Endothelial cell of umbilical vein (primary cell): ENCODE measurements around the gene GFPT1. TPM values are rescaled to one million over a fixed set of nuclear protein-coding genes. Genes with fewer than 3 reads are reported as not detected.
A peak's percentile ranks its signal among the peaks of the same experiment; 100 is the strongest.

Experiments
- BruUV-seq: library from RNA; stranded (reverse); fragments of 400-500 nt; replicated peaks from 2 replicates; lab custom pipeline; 2021; lab: Mats Ljungman, UMichigan
- CTCF ChIA-PET: fragments of 300-600, 350-600 bp; sonication (Branson Sonifier 250); formaldehyde crosslinking; loops from one replicate; lab custom pipeline; 2021; ENCODE audit warnings: antibody characterized with exemption, inconsistent platforms; lab: Charles Lee
- POLR2A ChIA-PET: fragments of 300-600, 350-600 bp; sonication (Branson Sonifier 250); formaldehyde crosslinking; loops from one replicate; lab custom pipeline; 2021; ENCODE audit warnings: antibody characterized with exemption, inconsistent platforms; lab: Charles Lee
- DNase-seq: peaks from one replicate; pipeline ENCODE4 v3.0.0-alpha.2; 2011; ENCODE audit warnings: low read depth, low spot score
- FAIRE-seq: peaks from 2 replicates; lab custom pipeline; 2011; peaks lifted over from hg19 to GRCh38; lab: Jason Lieb, UNC
- H2AFZ ChIP-seq: 2 replicates; pipeline ENCODE4 v1.6.0; 2012; ENCODE audit warnings: low read depth, low read length, control low read depth, inconsistent platforms
- H3K27ac ChIP-seq: 2 replicates; pipeline ENCODE4 v1.5.1; 2011; ENCODE audit warnings: low read depth, mild to moderate bottlenecking, control low read depth, low read length, moderate library complexity; ENCODE audit not compliant: insufficient read depth
- H3K27me3 ChIP-seq, 2 experiments: 2 replicates each; pipeline versions ENCODE4 v1.6.0 to v1.6.1; 2011; ENCODE audit warnings: low read length in 2 of 2, mixed read lengths in 1 of 2; ENCODE audit not compliant: control insufficient read depth in 2 of 2, insufficient read depth in 2 of 2
- H3K36me3 ChIP-seq, 2 experiments: 2 replicates in 1 of 2; 3 replicates in 1 of 2; pipeline ENCODE4 v1.5.1; 2011; ENCODE audit warnings: low read length in 2 of 2, mild to moderate bottlenecking in 1 of 2, moderate library complexity in 1 of 2; ENCODE audit not compliant: control insufficient read depth in 2 of 2, insufficient read depth in 2 of 2; ENCODE audit errors: extremely low read depth in 1 of 2
- H3K4me1 ChIP-seq: 3 replicates; pipeline ENCODE4 v1.5.1; 2011; ENCODE audit warnings: mild to moderate bottlenecking, low read length; ENCODE audit not compliant: control insufficient read depth, insufficient read depth; ENCODE audit errors: extremely low read depth
- H3K4me2 ChIP-seq: 2 replicates; pipeline ENCODE4 v1.6.1; 2011; ENCODE audit warnings: low read length, control low read depth, mixed read lengths; ENCODE audit not compliant: insufficient read depth
- H3K4me3 ChIP-seq, 3 experiments: fragments of 200-600 bp in 1 of 3; sonication (generic), shearing (Covaris generic) in 1 of 3; replicated peaks in 1 of 3; 2 replicates each; pipeline ENCODE4 v1.5.1; 2011 to 2016; ENCODE audit warnings: control low read depth in 3 of 3, low read length in 3 of 3, mild to moderate bottlenecking in 2 of 3, inconsistent platforms in 1 of 3, low read depth in 1 of 3, moderate library complexity in 1 of 3; ENCODE audit not compliant: insufficient read depth in 1 of 3
- H3K79me2 ChIP-seq: 2 replicates; pipeline ENCODE4 v1.6.0; 2012; ENCODE audit warnings: low read length, inconsistent platforms; ENCODE audit not compliant: control insufficient read depth, insufficient read depth
- H3K9ac ChIP-seq: replicated peaks from 2 replicates; pipeline ENCODE3; 2011; ENCODE audit warnings: low read length, control low read depth; ENCODE audit not compliant: insufficient read depth; ENCODE audit errors: extremely low read depth
- H3K9me1 ChIP-seq: replicated peaks from 3 replicates; pipeline ENCODE4 v1.6.0; 2011; ENCODE audit warnings: mild to moderate bottlenecking, low read length; ENCODE audit not compliant: control insufficient read depth, insufficient read depth; ENCODE audit errors: extremely low read depth
- H3K9me3 ChIP-seq: replicated peaks from 2 replicates; pipeline ENCODE4 v1.5.1; 2012; ENCODE audit warnings: low read length, inconsistent platforms; ENCODE audit not compliant: control insufficient read depth, insufficient read depth
- H4K20me1 ChIP-seq: replicated peaks from 2 replicates; pipeline ENCODE3; 2011; ENCODE audit warnings: mild to moderate bottlenecking, low read length; ENCODE audit not compliant: control insufficient read depth, insufficient read depth; ENCODE audit errors: extremely low read depth
- EZH2 ChIP-seq: IDR thresholded peaks from 2 replicates; pipeline ENCODE4 v1.6.1; 2012; ENCODE audit warnings: borderline replicate concordance, low read depth, mild to moderate bottlenecking, moderate library complexity, low read length, inconsistent platforms; ENCODE audit not compliant: severe bottlenecking
- FOS ChIP-seq: IDR thresholded peaks from 2 replicates; pipeline ENCODE4 v1.6.1; 2011; ENCODE audit warnings: mild to moderate bottlenecking, low read length, moderate library complexity, borderline replicate concordance; ENCODE audit not compliant: insufficient read depth
- GATA2 ChIP-seq: IDR thresholded peaks from 2 replicates; pipeline ENCODE4 v1.7.0; 2011; ENCODE audit warnings: low read depth, mild to moderate bottlenecking, moderate library complexity, mixed read lengths, low read length; ENCODE audit not compliant: insufficient read length, insufficient read depth
- JUN ChIP-seq: IDR thresholded peaks from 2 replicates; pipeline ENCODE4 v1.6.1; 2011; ENCODE audit warnings: borderline replicate concordance, low read depth; ENCODE audit not compliant: insufficient read length, insufficient read depth
- MYC ChIP-seq: IDR thresholded peaks from one replicate; pipeline ENCODE4 v1.6.1; 2011; ENCODE audit warnings: mild to moderate bottlenecking, low read depth, low read length
- POLR2A ChIP-seq: IDR thresholded peaks from 2 replicates; pipeline ENCODE4 v1.6.1; 2012; ENCODE audit warnings: low read depth, mild to moderate bottlenecking, control low read depth, low read length
- POLR2AphosphoS5 ChIP-seq: IDR thresholded peaks from 2 replicates; pipeline ENCODE4 v1.6.1; 2012; ENCODE audit warnings: low read depth, mild to moderate bottlenecking, control low read depth, low read length, moderate library complexity; ENCODE audit not compliant: insufficient read depth
- dilution Hi-C: fragments of 300-500 bp; cut with MboI; formaldehyde crosslinking; loops from one replicate; pipeline ENCODE4 v1.15.0; 2019; ENCODE audit warnings: low sequenced_read_pairs; ENCODE audit not compliant: extremely low pct_ligation_motif_present
- intact Hi-C: fragments of 100-400 bp; cut with micrococcal nuclease; formaldehyde crosslinking; loops from one replicate; pipeline ENCODE4 v1.10.0; 2022
- polyA plus RNA-seq, 4 experiments: library from polyadenylated mRNA; depleted of rRNA in 3 of 4; stranded (reverse) in 3 of 4; unstranded in 1 of 4; fragments of >200 nt; gene quantifications; 2 replicates each; pipeline versions ENCODE4 v1.2.1 to v1.2.3, GENCODE V29; 2011 to 2012; ENCODE audit warnings: missing spikeins in 1 of 4
- total RNA-seq: library from RNA; stranded (reverse); gene quantifications from 2 replicates; pipeline ENCODE4 v1.2.3, GENCODE V29; 2021
- TF ChIP-seq, protein P1 (sequence below), 2 donors: IDR thresholded peaks; 1 replicate in 1 of 2; 2 replicates in 1 of 2; pipeline ENCODE4 v1.5.1; 2011; ENCODE audit warnings: low read length in 2 of 2, mild to moderate bottlenecking in 2 of 2, moderate library complexity in 2 of 2, control low read depth in 1 of 2, inconsistent platforms in 1 of 2, low read depth in 1 of 2; ENCODE audit not compliant: insufficient read depth in 1 of 2; ENCODE audit errors: extremely low read depth in 1 of 2
- TF ChIP-seq, protein P2 (sequence below): IDR thresholded peaks from 2 replicates; pipeline ENCODE4 v1.6.1; 2011; ENCODE audit not compliant: insufficient read depth, insufficient read length

The GFPT1 gene
- total and polyA plus RNA-seq, 2 donors (not counting 3 experiments of a cell fraction or from before 2014, with no cell fraction given), result 8.8 to 38.7 TPM

DNA sequence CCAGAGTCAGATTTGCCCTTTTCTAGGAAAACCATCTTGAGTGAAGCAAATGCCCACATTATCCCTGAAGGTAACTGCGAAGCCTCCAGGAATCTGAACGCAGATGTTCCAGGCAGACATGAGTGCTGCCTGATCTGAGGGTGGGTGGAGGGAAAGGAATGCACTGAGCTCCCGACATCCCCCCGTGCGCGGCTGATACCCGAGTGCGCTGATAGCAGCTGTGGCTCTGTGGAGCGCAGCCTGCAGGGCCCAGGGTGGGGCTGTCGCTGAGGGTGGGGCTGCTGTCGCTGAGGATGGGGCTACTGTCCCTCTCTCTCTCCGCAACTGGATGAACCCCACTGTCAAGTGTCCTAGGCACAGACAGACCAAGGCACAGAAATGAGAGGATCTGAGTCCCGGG, 82.4 kb downstream of the GFPT1 start:
- no peaks in the 10 kb centered on the region for H3K79me2 ChIP-seq
- H3K27ac ChIP-seq, result no peak overlapping the region
- no peak overlapping the region for H3K9ac ChIP-seq
- no peak overlapping the region for H3K4me2 ChIP-seq
- DNase-seq (no peak), FAIRE-seq (no peak)
- H3K9me1 ChIP-seq, result no peaks in the 10 kb centered on the region
- TF ChIP-seq JUN (no peak), GATA2 (no peak), POLR2A (no peak), FOS (no peak), POLR2AphosphoS5 (no peak)
- TF ChIP-seq, protein P1, sequence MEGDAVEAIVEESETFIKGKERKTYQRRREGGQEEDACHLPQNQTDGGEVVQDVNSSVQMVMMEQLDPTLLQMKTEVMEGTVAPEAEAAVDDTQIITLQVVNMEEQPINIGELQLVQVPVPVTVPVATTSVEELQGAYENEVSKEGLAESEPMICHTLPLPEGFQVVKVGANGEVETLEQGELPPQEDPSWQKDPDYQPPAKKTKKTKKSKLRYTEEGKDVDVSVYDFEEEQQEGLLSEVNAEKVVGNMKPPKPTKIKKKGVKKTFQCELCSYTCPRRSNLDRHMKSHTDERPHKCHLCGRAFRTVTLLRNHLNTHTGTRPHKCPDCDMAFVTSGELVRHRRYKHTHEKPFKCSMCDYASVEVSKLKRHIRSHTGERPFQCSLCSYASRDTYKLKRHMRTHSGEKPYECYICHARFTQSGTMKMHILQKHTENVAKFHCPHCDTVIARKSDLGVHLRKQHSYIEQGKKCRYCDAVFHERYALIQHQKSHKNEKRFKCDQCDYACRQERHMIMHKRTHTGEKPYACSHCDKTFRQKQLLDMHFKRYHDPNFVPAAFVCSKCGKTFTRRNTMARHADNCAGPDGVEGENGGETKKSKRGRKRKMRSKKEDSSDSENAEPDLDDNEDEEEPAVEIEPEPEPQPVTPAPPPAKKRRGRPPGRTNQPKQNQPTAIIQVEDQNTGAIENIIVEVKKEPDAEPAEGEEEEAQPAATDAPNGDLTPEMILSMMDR (IDR thresholded peaks at IDR 0.05; ENCODE audit: extremely low read depth in 1 of 2, insufficient read depth in 1 of 2, low read depth in 1 of 2, low read length in 2 of 2), result no peak
- no TSS peak for BruUV-seq
- POLR2A ChIA-PET, result no interaction called here
- H3K4me3 ChIP-seq, result no peak overlapping the region
- no peaks in the 10 kb centered on the region for H3K9me3 ChIP-seq
- intact Hi-C loops, result loop anchor here (5.0 kb wide), 1 partner anchor 182 kb away; no protein-coding TSS in a partner anchor
- CTCF ChIA-PET, result no interaction called here
- peaks cover 20% of the 10 kb centered on the region for H3K4me1 ChIP-seq
- H3K36me3 ChIP-seq, result no peaks in the 10 kb centered on the region
- dilution Hi-C loops, result no loop called here
- H2AFZ ChIP-seq, result no peak overlapping the region
- H3K27me3 ChIP-seq, result no peaks in the 10 kb centered on the region
- H4K20me1 ChIP-seq, result no peaks in the 10 kb centered on the region

DNA sequence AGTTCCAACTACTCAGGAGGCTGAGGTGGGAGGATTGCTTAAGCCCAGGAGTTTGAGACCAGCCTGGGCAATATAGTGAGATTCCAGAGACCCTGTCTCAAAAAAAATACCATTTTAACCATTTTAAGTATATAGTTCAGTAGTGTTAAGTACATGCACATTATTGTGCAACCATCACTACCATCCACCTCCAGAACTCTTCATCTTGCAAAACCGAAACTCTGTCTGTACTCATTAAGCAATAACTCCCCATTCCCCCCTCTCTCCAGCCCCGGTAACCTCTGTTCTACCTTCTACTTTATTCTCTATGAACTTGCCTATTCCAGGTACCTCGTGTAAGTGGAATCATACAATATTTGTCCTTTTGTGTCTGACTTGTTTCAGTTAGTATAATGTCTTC, 86.4 kb downstream of the GFPT1 start:
- ChIA-PET CTCF (interaction anchor here (1.3 to 1.5 kb wide), 2 partner anchors 35 to 304 kb away, joined by 3 read pairs; no protein-coding TSS in a partner anchor), POLR2A (no interaction called here)
- Histone ChIP-seq H3K36me3 (no peaks in the 10 kb centered on the region), H3K4me1 (peaks cover 30% of the 10 kb centered on the region), H3K27me3 (no peaks in the 10 kb centered on the region), H3K9ac (no peak overlapping the region), H3K9me3 (no peaks in the 10 kb centered on the region), H3K9me1 (no peaks in the 10 kb centered on the region), H3K27ac (peak overlapping the region; percentile 51), H4K20me1 (no peaks in the 10 kb centered on the region), H3K4me3 (no peak overlapping the region), H3K79me2 (no peaks in the 10 kb centered on the region), H2AFZ (no peak overlapping the region), H3K4me2 (no peak overlapping the region)
- no TSS peak for BruUV-seq
- dilution Hi-C loops, result no loop called here
- FAIRE-seq (no peak), DNase-seq (no peak)
- intact Hi-C loops, result no loop called here
- TF ChIP-seq POLR2AphosphoS5 (no peak), FOS (no peak), POLR2A (no peak), EZH2 (no peak), GATA2 (no peak), MYC (no peak), JUN (no peak)
- TF ChIP-seq, protein P1 (IDR thresholded peaks at IDR 0.05; ENCODE audit: extremely low read depth in 1 of 2, insufficient read depth in 1 of 2, low read depth in 1 of 2, low read length in 2 of 2), result no peak
- TF ChIP-seq, protein P2, sequence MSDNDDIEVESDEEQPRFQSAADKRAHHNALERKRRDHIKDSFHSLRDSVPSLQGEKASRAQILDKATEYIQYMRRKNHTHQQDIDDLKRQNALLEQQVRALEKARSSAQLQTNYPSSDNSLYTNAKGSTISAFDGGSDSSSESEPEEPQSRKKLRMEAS, result no peak
